B cell (primary cell): ENCODE data around the gene PRIM1.

Experiments
- CTCF ChIP-seq: fragments of 200-600 bp; IDR thresholded peaks from one replicate; pipeline ENCODE4 v1.8.0; 2022; ENCODE audit warnings: antibody characterized with exemption, mild to moderate bottlenecking
- EZH2 ChIP-seq: IDR thresholded peaks from 2 replicates; pipeline ENCODE4 v1.6.1; 2012; ENCODE audit warnings: borderline replicate concordance, low read depth, mild to moderate bottlenecking, moderate library complexity, low read length; ENCODE audit not compliant: insufficient read depth, poor library complexity, severe bottlenecking

DNA sequence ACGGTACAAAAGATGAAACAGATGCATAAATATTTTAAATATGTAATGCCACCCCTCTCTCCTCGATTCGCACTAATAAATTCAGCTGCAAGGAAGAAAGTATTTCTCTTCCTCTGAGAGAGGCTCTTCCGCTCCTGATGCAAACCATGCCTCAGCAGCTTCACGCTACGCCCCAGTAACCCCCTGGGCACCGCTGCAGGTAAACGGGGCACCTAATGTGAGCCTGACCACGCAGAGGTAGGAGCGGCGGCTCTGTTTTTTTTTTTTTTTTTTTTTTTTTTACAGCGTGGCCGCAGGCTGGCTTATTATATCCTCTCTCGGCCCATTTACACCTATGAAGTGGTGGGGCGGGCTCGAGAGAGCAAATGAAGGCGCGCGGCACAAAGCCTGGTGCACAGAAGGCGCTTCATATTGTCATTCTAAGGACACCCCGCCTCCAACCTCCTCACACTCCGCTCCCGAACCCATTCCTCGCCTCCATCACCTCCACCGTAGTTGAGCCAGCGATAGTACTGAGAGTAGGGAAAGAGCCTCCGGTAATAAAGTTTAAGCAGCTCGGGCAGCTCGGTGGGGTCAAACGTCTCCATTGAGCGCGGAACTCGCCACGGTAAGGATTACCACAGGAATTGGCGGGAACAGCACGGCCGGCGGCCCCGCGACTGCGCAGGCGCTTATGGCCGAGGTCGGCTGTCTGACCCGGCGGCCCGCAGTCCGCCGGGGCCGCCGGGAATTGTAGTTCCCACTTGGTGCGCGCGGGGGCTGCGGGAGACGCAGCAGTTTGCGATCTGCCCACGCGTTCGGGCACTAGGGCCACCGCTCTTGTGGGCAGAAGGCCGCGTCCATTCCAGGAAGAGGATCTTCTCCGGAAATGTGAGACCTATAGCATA is at the start of gene PRIM1:
- peak; percentile 21 for TF ChIP-seq CTCF
- no peak for TF ChIP-seq EZH2
